HepG2 (cell line): Measurements from ENCODE around the gene VDAC1. TPM values are rescaled to one million over a fixed set of nuclear protein-coding genes. Genes with fewer than 3 reads are reported as not detected.

ENCODE experiments used
- ATAC-seq: fragments of 200-7000 bp; cut with Tn5 transposase; 3 replicates; pipeline ENCODE4 v1.9.1; 2020; ENCODE audit warnings: mild to moderate bottlenecking, moderate library complexity
- BruUV-seq: library from RNA; stranded (reverse); fragments of 400-500 nt; replicated peaks from 2 replicates; lab custom pipeline; 2021; lab: Mats Ljungman, UMichigan
- CTCF ChIA-PET: fragments of 300-600 bp; formaldehyde crosslinking; extraction: SDS; loops from one replicate; lab custom pipeline; 2021; ENCODE audit warnings: low total read pairs, inconsistent platforms, low intra/inter-chr PET ratio; lab: Yijun Ruan, JAX
- POLR2A ChIA-PET: fragments of 350-600 bp; sonication (Branson Sonifier 250); formaldehyde crosslinking; loops from one replicate; lab custom pipeline; 2020; ENCODE audit warnings: antibody characterized with exemption, inconsistent platforms; lab: Yijun Ruan, JAX
- DNase-seq: peaks from one replicate; pipeline ENCODE4 v3.0.0-alpha.2; 2015; ENCODE audit warnings: low spot score
- FAIRE-seq: peaks from 3 replicates; lab custom pipeline; 2011; peaks lifted over from hg19 to GRCh38; lab: Jason Lieb, UNC
- H2AFZ ChIP-seq: one replicate; pipeline ENCODE4 v1.6.1; 2011; ENCODE audit warnings: low read length, inconsistent platforms
- H3K27ac ChIP-seq: fragments of 300-600 bp; 3 replicates; pipeline ENCODE4 v1.8.0; 2011; ENCODE audit warnings: mixed run types, mild to moderate bottlenecking, mixed read lengths, low read length, inconsistent platforms; ENCODE audit not compliant: insufficient read depth; ENCODE audit errors: extremely low read length
- H3K27me3 ChIP-seq, 2 experiments: fragments of 200-600 bp in 1 of 2; 2 replicates in 1 of 2; 3 replicates in 1 of 2; pipeline versions ENCODE4 v1.6.0 to v1.8.0; 2011; ENCODE audit warnings: low read length in 2 of 2, mild to moderate bottlenecking in 2 of 2, moderate library complexity in 2 of 2, inconsistent platforms in 1 of 2; ENCODE audit not compliant: insufficient read depth in 2 of 2, control insufficient read depth in 1 of 2
- H3K36me3 ChIP-seq, 2 experiments: fragments of 200-600 bp in 1 of 2; replicated peaks in 1 of 2; 2 replicates in 1 of 2; 3 replicates in 1 of 2; pipeline versions ENCODE4 v1.5.1 to v1.8.0; 2011; ENCODE audit warnings: low read length in 2 of 2, inconsistent platforms in 1 of 2; ENCODE audit not compliant: insufficient read depth in 2 of 2, control insufficient read depth in 1 of 2
- H3K4me1 ChIP-seq: 2 replicates; pipeline ENCODE4 v1.5.1; 2012; ENCODE audit warnings: low read length, inconsistent platforms; ENCODE audit not compliant: insufficient read depth
- H3K4me2 ChIP-seq: 2 replicates; pipeline ENCODE4 v1.6.0; 2011; ENCODE audit warnings: low read depth, low read length, inconsistent platforms
- H3K4me3 ChIP-seq, 3 experiments: fragments of 200-600 bp in 1 of 3; sonication (generic), shearing (Covaris generic) in 1 of 3; replicated peaks in 1 of 3; 2 replicates each; pipeline ENCODE4 v1.5.1; 2011 to 2016; ENCODE audit warnings: low read length in 3 of 3, inconsistent platforms in 2 of 3, low read depth in 2 of 3, mild to moderate bottlenecking in 2 of 3, control low read depth in 1 of 3, mixed read lengths in 1 of 3; ENCODE audit not compliant: insufficient read depth in 1 of 3
- H3K79me2 ChIP-seq: one replicate; pipeline ENCODE4 v1.6.1; 2011; ENCODE audit warnings: low read length, inconsistent platforms; ENCODE audit not compliant: insufficient read depth
- H3K9ac ChIP-seq: 2 replicates; pipeline ENCODE4 v1.6.0; 2011; ENCODE audit warnings: mild to moderate bottlenecking, low read depth, low read length, inconsistent platforms; ENCODE audit not compliant: insufficient read depth
- H3K9me3 ChIP-seq: 2 replicates; pipeline ENCODE4 v1.5.1; 2012; ENCODE audit warnings: mild to moderate bottlenecking, low read length
- H4K20me1 ChIP-seq: 2 replicates; pipeline ENCODE4 v1.6.0; 2011; ENCODE audit warnings: inconsistent platforms, mild to moderate bottlenecking, low read length, moderate library complexity; ENCODE audit not compliant: insufficient read depth
- BCL6 ChIP-seq: IDR thresholded peaks from 2 replicates; pipeline ENCODE4 v1.6.1; 2016; ENCODE audit warnings: missing genetic modification reagents, missing compliant biosample characterization
- CCDC6 ChIP-seq: sonication (generic); formaldehyde crosslinking; IDR thresholded peaks from 2 replicates; pipeline ENCODE4 v1.8.1; 2022; ENCODE audit warnings: mild to moderate bottlenecking, missing genetic modification reagents, moderate library complexity
- CEBPG ChIP-seq: IDR thresholded peaks from 2 replicates; pipeline ENCODE4 v1.6.1; 2016
- MAFK ChIP-seq, 2 experiments: IDR thresholded peaks in 1 of 2; conservative IDR thresholded peaks in 1 of 2; 2 replicates each; pipeline ENCODE4 v1.6.1; 2011; ENCODE audit warnings: improper control_type of control experiment in 2 of 2, low read length in 2 of 2
- ZBTB7B ChIP-seq: sonication (generic); formaldehyde crosslinking; IDR thresholded peaks from 2 replicates; pipeline ENCODE4 v1.4.0; 2020; ENCODE audit warnings: missing genetic modification reagents
- ZNF124 ChIP-seq: sonication (generic); formaldehyde crosslinking; IDR thresholded peaks from 2 replicates; pipeline ENCODE4 v1.4.0; 2020; ENCODE audit warnings: missing genetic modification reagents
- ZNF383 ChIP-seq: sonication (generic); formaldehyde crosslinking; IDR thresholded peaks from 2 replicates; pipeline ENCODE4 v1.4.0; 2020; ENCODE audit warnings: missing genetic modification reagents, mild to moderate bottlenecking, borderline replicate concordance
- ZNF556 ChIP-seq: sonication (generic); formaldehyde crosslinking; IDR thresholded peaks from 2 replicates; pipeline ENCODE4 v1.4.0; 2020; ENCODE audit warnings: mild to moderate bottlenecking, missing genetic modification reagents, borderline replicate concordance
- ZNF768 ChIP-seq: sonication (generic); formaldehyde crosslinking; IDR thresholded peaks from 2 replicates; pipeline ENCODE4 v1.4.0; 2020; ENCODE audit warnings: missing genetic modification reagents
- ZNF780A ChIP-seq: sonication (generic); formaldehyde crosslinking; IDR thresholded peaks from 2 replicates; pipeline ENCODE4 v1.8.0; 2022; ENCODE audit warnings: mild to moderate bottlenecking, missing genetic modification reagents, moderate library complexity
- ZNF883 ChIP-seq: sonication (generic); formaldehyde crosslinking; IDR thresholded peaks from 2 replicates; pipeline ENCODE4 v1.5.1; 2020; ENCODE audit warnings: mild to moderate bottlenecking, missing genetic modification reagents; ENCODE audit errors: not compliant biosample characterization
- ZSCAN20 ChIP-seq: sonication (generic); formaldehyde crosslinking; IDR thresholded peaks from 2 replicates; pipeline ENCODE4 v1.4.0; 2020; ENCODE audit warnings: missing genetic modification reagents, mild to moderate bottlenecking, borderline replicate concordance
- WGBS: methylation state at CpG from one replicate; pipeline ENCODE4 v1.1.6; 2017; ENCODE audit warnings: low lambda C conversion rate; 5-methylcytosine and 5-hydroxymethylcytosine counted together
- in situ Hi-C: cut with HindIII; loops from 2 replicates; pipeline ENCODE4 v1.10.0; 2017; ENCODE audit warnings: low pct_unique_long_range_greater_than_20kb; ENCODE audit not compliant: extremely low pct_ligation_motif_present
- intact Hi-C: fragments of 100-400 bp; cut with micrococcal nuclease; formaldehyde crosslinking; loops from one replicate; pipeline ENCODE4 v1.10.0; 2022; ENCODE audit not compliant: unreplicated experiment
- polyA plus RNA-seq, 8 experiments: library from polyadenylated mRNA; depleted of rRNA in 3 of 8; stranded (reverse) in 7 of 8; unstranded in 1 of 8; fragments of >200 nt; fragmentation: Illumina TruSeq in 4 of 8; extraction: Trizol in 4 of 8; gene quantifications; 2 replicates each; pipeline versions ENCODE4 v1.2.1 to v1.2.3, GENCODE V29; 2011 to 2016; ENCODE audit warnings: low read depth in 4 of 8, missing spikeins in 1 of 8, mixed read lengths in 1 of 8; ENCODE audit not compliant: insufficient read depth in 1 of 8
- total RNA-seq, 5 experiments: library from RNA; depleted of rRNA; stranded (reverse); fragments of >200 nt; fragmentation: Illumina TruSeq; extraction: Trizol; gene quantifications; 2 replicates each; pipeline ENCODE4 v1.2.3, GENCODE V29; 2016; ENCODE audit warnings: low read depth in 1 of 5
- TF ChIP-seq, protein P1 (sequence below): sonication (generic); formaldehyde crosslinking; IDR thresholded peaks from 2 replicates; pipeline ENCODE4 v1.5.0; 2020; ENCODE audit warnings: mild to moderate bottlenecking, missing genetic modification reagents
- TF ChIP-seq, protein P2 (sequence below), 2 experiments: IDR thresholded peaks; 2 replicates each; pipeline ENCODE4 v1.6.1; 2011 to 2012; ENCODE audit warnings: low read length in 2 of 2, borderline replicate concordance in 1 of 2, low read depth in 1 of 2, mild to moderate bottlenecking in 1 of 2, moderate library complexity in 1 of 2
- TF ChIP-seq, protein P3 (sequence below): sonication (generic); formaldehyde crosslinking; IDR thresholded peaks from 2 replicates; pipeline ENCODE4 v1.4.0; 2020; ENCODE audit warnings: missing genetic modification reagents

The VDAC1 gene
- total and polyA plus RNA-seq, 2 of the 13 experiments (the other 11 are each of a cell fraction or from before 2014, with no cell fraction given) = 112 to 380 TPM

GRCh38 chr5:134043793-134044792, 39.3 kb upstream of the VDAC1 start:
- ChIA-PET POLR2A (interaction anchor here (1.2 to 2.6 kb wide), 5 partner anchors 26 to 133 kb away, joined by 3 to 14 read pairs (median 3); no protein-coding TSS in a partner anchor), CTCF (no interaction called here)
- DNase-seq (no peak), FAIRE-seq (no peak), ATAC-seq (no peak)
- H3K4me2 ChIP-seq = no peak overlapping the region
- H2AFZ ChIP-seq = no peak overlapping the region
- 88% methylated on average over 18 of the region's 18 CpGs for WGBS
- intact Hi-C loops = no loop called here
- H3K9me3 ChIP-seq = no peaks in the 10 kb centered on the region
- H3K27ac ChIP-seq = no peak overlapping the region
- BruUV-seq = no TSS peak
- no peaks in the 10 kb centered on the region for H3K36me3 ChIP-seq
- in situ Hi-C loops = loop anchor here (5.0 to 10.0 kb wide), 3 partner anchors 53 to 241 kb away; no protein-coding TSS in a partner anchor
- no peaks in the 10 kb centered on the region for H3K27me3 ChIP-seq
- H3K4me1 ChIP-seq = peaks cover 60% of the 10 kb centered on the region
- H3K4me3 ChIP-seq = no peak overlapping the region
- H4K20me1 ChIP-seq = no peaks in the 10 kb centered on the region
- no peaks in the 10 kb centered on the region for H3K79me2 ChIP-seq
- no peak overlapping the region for H3K9ac ChIP-seq
- no peak for TF ChIP-seq ZNF556 (CRISPR knock-in tag)
- TF ChIP-seq, protein P1, sequence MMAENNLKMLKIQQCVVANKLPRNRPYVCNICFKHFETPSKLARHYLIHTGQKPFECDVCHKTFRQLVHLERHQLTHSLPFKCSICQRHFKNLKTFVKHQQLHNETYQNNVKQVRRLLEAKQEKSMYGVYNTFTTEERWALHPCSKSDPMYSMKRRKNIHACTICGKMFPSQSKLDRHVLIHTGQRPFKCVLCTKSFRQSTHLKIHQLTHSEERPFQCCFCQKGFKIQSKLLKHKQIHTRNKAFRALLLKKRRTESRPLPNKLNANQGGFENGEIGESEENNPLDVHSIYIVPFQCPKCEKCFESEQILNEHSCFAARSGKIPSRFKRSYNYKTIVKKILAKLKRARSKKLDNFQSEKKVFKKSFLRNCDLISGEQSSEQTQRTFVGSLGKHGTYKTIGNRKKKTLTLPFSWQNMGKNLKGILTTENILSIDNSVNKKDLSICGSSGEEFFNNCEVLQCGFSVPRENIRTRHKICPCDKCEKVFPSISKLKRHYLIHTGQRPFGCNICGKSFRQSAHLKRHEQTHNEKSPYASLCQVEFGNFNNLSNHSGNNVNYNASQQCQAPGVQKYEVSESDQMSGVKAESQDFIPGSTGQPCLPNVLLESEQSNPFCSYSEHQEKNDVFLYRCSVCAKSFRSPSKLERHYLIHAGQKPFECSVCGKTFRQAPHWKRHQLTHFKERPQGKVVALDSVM (CRISPR knock-in tag) = 0 out of 2 replicates have a peak, but pooled peaks have one; percentile 2
- no peak for TF ChIP-seq CCDC6 (CRISPR knock-in tag)
- no peak for TF ChIP-seq ZNF124 (CRISPR knock-in tag)
- no peak for TF ChIP-seq ZNF780A (CRISPR knock-in tag)
- no peak for TF ChIP-seq ZSCAN20 (CRISPR knock-in tag)
- no peak for TF ChIP-seq ZNF383
- TF ChIP-seq ZNF768 (CRISPR knock-in tag) = peak; percentile 52
- no peak for TF ChIP-seq MAFK (conservative IDR thresholded peaks at IDR 0.05 in 1 of 2, IDR thresholded peaks at IDR 0.05 in 1 of 2; ENCODE audit: low read length in 2 of 2)
- TF ChIP-seq ZBTB7B (CRISPR knock-in tag) = no peak
- TF ChIP-seq ZNF883 (CRISPR knock-in tag) = no peak
- TF ChIP-seq, protein P2, sequence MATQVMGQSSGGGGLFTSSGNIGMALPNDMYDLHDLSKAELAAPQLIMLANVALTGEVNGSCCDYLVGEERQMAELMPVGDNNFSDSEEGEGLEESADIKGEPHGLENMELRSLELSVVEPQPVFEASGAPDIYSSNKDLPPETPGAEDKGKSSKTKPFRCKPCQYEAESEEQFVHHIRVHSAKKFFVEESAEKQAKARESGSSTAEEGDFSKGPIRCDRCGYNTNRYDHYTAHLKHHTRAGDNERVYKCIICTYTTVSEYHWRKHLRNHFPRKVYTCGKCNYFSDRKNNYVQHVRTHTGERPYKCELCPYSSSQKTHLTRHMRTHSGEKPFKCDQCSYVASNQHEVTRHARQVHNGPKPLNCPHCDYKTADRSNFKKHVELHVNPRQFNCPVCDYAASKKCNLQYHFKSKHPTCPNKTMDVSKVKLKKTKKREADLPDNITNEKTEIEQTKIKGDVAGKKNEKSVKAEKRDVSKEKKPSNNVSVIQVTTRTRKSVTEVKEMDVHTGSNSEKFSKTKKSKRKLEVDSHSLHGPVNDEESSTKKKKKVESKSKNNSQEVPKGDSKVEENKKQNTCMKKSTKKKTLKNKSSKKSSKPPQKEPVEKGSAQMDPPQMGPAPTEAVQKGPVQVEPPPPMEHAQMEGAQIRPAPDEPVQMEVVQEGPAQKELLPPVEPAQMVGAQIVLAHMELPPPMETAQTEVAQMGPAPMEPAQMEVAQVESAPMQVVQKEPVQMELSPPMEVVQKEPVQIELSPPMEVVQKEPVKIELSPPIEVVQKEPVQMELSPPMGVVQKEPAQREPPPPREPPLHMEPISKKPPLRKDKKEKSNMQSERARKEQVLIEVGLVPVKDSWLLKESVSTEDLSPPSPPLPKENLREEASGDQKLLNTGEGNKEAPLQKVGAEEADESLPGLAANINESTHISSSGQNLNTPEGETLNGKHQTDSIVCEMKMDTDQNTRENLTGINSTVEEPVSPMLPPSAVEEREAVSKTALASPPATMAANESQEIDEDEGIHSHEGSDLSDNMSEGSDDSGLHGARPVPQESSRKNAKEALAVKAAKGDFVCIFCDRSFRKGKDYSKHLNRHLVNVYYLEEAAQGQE (IDR thresholded peaks at IDR 0.05; ENCODE audit: borderline replicate concordance in 1 of 2, low read depth in 1 of 2, low read length in 2 of 2) = no peak
- TF ChIP-seq BCL6 (CRISPR knock-in tag) = no peak
- TF ChIP-seq CEBPG (CRISPR knock-in tag) = no peak
- TF ChIP-seq, protein P3, sequence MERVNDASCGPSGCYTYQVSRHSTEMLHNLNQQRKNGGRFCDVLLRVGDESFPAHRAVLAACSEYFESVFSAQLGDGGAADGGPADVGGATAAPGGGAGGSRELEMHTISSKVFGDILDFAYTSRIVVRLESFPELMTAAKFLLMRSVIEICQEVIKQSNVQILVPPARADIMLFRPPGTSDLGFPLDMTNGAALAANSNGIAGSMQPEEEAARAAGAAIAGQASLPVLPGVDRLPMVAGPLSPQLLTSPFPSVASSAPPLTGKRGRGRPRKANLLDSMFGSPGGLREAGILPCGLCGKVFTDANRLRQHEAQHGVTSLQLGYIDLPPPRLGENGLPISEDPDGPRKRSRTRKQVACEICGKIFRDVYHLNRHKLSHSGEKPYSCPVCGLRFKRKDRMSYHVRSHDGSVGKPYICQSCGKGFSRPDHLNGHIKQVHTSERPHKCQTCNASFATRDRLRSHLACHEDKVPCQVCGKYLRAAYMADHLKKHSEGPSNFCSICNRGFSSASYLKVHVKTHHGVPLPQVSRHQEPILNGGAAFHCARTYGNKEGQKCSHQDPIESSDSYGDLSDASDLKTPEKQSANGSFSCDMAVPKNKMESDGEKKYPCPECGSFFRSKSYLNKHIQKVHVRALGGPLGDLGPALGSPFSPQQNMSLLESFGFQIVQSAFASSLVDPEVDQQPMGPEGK (CRISPR knock-in tag) = no peak
